Chondrocyte (in vitro differentiated cells): ENCODE measurements around the gene ZBTB7A. TPM values are rescaled to one million over a fixed set of nuclear protein-coding genes. Genes with fewer than 3 reads are reported as not detected.

ENCODE experiments used
- DNase-seq: peaks from one replicate; pipeline ENCODE4 v3.0.0; 2021; ENCODE audit warnings: mixed read lengths, low spot score
- H3K27ac Mint-ChIP-seq: one replicate; pipeline ENCODE4 v1.8.0; 2021; ENCODE audit warnings: mild to moderate bottlenecking, moderate library complexity, mixed read lengths; ENCODE audit not compliant: unreplicated experiment
- H3K27me3 Mint-ChIP-seq: 2 replicates; pipeline ENCODE4 v1.8.0; 2021; ENCODE audit warnings: low read depth, mixed read lengths
- H3K36me3 Mint-ChIP-seq: 2 replicates; pipeline ENCODE4 v1.8.0; 2021; ENCODE audit warnings: low read depth, mixed read lengths
- H3K4me1 Mint-ChIP-seq: 2 replicates; pipeline ENCODE4 v1.8.0; 2021; ENCODE audit warnings: low read depth, mild to moderate bottlenecking, mixed read lengths
- H3K4me3 Mint-ChIP-seq: one replicate; pipeline ENCODE4 v1.8.0; 2021; ENCODE audit warnings: mild to moderate bottlenecking, moderate library complexity, mixed read lengths; ENCODE audit not compliant: unreplicated experiment
- H3K9me3 Mint-ChIP-seq: 2 replicates; pipeline ENCODE4 v1.8.0; 2021; ENCODE audit warnings: low read depth, mixed read lengths
- total RNA-seq: library from RNA; stranded (reverse); gene quantifications from 3 replicates; pipeline ENCODE4 v1.2.1, GENCODE V29; 2021
- TF ChIP-seq, protein P1 (sequence below): fragments of 200-600 bp; sonication (generic); IDR thresholded peaks from 2 replicates; pipeline ENCODE4 v1.5.0; 2021; ENCODE audit warnings: antibody characterized with exemption, mild to moderate bottlenecking, moderate library complexity

The ZBTB7A gene
- total RNA-seq, 1 donor from 2014 or later = 29.5 TPM

GRCh38 chr19:4045597-4046361, 20.9 kb downstream of the ZBTB7A start:
- no peaks in the 10 kb centered on the region for H3K4me1 Mint-ChIP-seq
- no peak overlapping the region for H3K27ac Mint-ChIP-seq
- TF ChIP-seq, protein P1, sequence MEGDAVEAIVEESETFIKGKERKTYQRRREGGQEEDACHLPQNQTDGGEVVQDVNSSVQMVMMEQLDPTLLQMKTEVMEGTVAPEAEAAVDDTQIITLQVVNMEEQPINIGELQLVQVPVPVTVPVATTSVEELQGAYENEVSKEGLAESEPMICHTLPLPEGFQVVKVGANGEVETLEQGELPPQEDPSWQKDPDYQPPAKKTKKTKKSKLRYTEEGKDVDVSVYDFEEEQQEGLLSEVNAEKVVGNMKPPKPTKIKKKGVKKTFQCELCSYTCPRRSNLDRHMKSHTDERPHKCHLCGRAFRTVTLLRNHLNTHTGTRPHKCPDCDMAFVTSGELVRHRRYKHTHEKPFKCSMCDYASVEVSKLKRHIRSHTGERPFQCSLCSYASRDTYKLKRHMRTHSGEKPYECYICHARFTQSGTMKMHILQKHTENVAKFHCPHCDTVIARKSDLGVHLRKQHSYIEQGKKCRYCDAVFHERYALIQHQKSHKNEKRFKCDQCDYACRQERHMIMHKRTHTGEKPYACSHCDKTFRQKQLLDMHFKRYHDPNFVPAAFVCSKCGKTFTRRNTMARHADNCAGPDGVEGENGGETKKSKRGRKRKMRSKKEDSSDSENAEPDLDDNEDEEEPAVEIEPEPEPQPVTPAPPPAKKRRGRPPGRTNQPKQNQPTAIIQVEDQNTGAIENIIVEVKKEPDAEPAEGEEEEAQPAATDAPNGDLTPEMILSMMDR = no peak
- DNase-seq = no peak
- H3K4me3 Mint-ChIP-seq = no peak overlapping the region
- H3K9me3 Mint-ChIP-seq = no peaks in the 10 kb centered on the region
- no peaks in the 10 kb centered on the region for H3K27me3 Mint-ChIP-seq
- peaks cover 7% of the 10 kb centered on the region for H3K36me3 Mint-ChIP-seq

GRCh38 chr19:4044990-4045465, 21.7 kb downstream of the ZBTB7A start:
- H3K27me3 Mint-ChIP-seq = no peaks in the 10 kb centered on the region
- H3K36me3 Mint-ChIP-seq = peaks cover 5% of the 10 kb centered on the region
- no peak for DNase-seq
- TF ChIP-seq, protein P1 = no peak
- no peak overlapping the region for H3K27ac Mint-ChIP-seq
- H3K4me3 Mint-ChIP-seq = no peak overlapping the region
- no peaks in the 10 kb centered on the region for H3K4me1 Mint-ChIP-seq
- H3K9me3 Mint-ChIP-seq = no peaks in the 10 kb centered on the region

DNA sequence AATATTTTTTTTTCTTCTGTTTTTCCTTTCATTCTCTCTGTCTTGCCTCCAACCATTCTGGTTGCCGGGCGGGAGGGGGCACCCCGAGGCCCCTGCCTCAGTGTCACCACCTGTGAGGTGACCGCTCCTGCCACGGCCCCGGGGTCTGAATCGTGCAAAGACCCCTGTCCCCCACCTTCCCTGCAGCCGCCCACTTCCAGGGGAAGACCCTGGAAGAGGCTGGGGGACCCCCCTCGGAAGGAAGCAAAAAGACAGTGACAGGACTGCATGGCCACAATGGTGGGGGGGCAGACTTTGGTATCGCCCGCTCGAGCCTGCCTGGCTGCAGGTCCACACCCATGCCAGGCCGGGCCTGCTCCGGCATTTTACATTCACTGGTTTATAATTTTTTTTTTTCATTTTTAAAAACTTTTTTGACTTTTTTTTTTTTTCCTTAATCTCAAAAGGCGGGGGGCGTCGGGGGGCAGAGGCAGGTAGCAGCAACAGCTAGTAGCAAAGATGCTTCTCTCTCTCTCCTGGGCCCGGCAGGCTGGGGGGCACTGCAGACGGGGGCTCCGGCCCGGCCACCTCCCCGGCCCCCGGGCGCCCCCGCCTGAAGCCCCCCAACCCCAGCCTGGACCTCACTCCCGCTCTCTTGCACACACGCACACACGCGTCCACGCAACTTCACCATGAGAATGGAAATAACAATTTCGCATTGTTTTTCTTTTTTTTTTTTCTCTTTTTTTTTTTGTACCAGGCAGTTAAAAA, 22.6 kb downstream of the ZBTB7A start:
- no peaks in the 10 kb centered on the region for H3K9me3 Mint-ChIP-seq
- TF ChIP-seq, protein P1 = no peak
- no peaks in the 10 kb centered on the region for H3K27me3 Mint-ChIP-seq
- H3K4me1 Mint-ChIP-seq = no peaks in the 10 kb centered on the region
- H3K4me3 Mint-ChIP-seq = no peak overlapping the region
- peaks cover 5% of the 10 kb centered on the region for H3K36me3 Mint-ChIP-seq
- H3K27ac Mint-ChIP-seq = no peak overlapping the region
- no peak for DNase-seq

DNA sequence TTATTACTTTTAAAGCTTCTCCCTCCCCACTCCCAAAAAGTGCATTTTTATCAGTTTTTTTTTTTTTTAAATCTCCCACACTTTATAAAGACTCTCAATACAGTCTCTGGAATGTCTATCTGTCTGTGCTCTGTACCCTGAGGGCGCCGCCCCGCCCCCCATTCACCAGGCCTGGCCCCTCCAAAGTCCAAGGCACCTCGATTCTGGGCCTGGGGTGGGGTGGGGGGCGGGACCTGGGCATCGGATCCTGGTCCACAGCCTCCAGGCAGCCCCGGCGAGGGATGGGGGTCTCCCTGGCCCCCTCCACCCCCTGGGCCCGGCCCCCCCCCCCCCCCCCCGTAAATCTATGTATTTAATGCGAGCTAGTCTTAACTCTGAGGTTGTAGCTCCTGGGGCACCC, 23.3 kb downstream of the ZBTB7A start:
- DNase-seq = no peak
- no peak overlapping the region for H3K4me3 Mint-ChIP-seq
- TF ChIP-seq, protein P1 = no peak
- no peak overlapping the region for H3K27ac Mint-ChIP-seq
- no peaks in the 10 kb centered on the region for H3K4me1 Mint-ChIP-seq
- H3K27me3 Mint-ChIP-seq = no peaks in the 10 kb centered on the region
- peaks cover 5% of the 10 kb centered on the region for H3K36me3 Mint-ChIP-seq
- no peaks in the 10 kb centered on the region for H3K9me3 Mint-ChIP-seq

- no peaks in the 10 kb centered on the region for H3K27me3 Mint-ChIP-seq
- TF ChIP-seq, protein P1 = no peak
- no peak overlapping the region for H3K4me3 Mint-ChIP-seq
- DNase-seq = no peak
- H3K4me1 Mint-ChIP-seq = no peaks in the 10 kb centered on the region
- peaks cover 7% of the 10 kb centered on the region for H3K36me3 Mint-ChIP-seq
- no peak overlapping the region for H3K27ac Mint-ChIP-seq
- no peaks in the 10 kb centered on the region for H3K9me3 Mint-ChIP-seq
Observed at GRCh38 chr19:4042731-4043082, 24.0 kb downstream of the ZBTB7A start.
